HG02678 (cell line): ENCODE data around the gene TNFRSF8.

ENCODE experiments used
- ATAC-seq: cut with Tn5 transposase; IDR thresholded peaks from one replicate; pipeline ENCODE4 v1.9.1; 2021; ENCODE audit warnings: mild to moderate bottlenecking, moderate library complexity; ENCODE audit not compliant: unreplicated experiment

Gene TNFRSF8

DNA sequence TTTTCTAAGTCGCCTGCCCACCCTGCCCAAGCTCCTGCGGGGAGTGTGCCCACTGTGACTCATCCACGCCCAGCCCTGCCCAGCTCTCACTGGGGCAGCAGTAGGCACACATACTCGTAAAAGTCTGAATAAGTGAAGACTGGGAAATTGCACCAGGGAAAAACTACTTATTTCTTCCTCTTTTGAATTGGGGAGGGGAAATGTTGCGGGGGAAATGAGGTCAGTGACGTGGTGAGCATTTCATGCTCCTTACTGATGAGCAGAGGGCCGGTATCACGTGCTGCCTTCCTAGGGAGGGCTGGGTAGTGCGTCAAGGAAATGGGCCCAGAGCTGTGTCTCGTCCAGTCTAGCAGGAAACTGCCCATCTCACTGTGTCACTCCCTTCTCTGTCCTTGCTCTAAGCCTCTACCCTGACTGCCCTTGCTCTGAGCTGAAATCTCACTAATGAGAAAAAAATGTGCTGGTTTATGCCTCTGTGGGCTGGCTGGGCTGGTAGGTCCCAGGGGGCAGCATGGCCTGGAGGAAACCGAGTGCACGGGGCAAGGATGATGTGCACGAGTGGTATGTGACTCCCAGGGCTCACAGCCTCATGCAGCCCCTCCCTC, 90.2 kb downstream of the TNFRSF8 start:
- no peak for ATAC-seq

DNA sequence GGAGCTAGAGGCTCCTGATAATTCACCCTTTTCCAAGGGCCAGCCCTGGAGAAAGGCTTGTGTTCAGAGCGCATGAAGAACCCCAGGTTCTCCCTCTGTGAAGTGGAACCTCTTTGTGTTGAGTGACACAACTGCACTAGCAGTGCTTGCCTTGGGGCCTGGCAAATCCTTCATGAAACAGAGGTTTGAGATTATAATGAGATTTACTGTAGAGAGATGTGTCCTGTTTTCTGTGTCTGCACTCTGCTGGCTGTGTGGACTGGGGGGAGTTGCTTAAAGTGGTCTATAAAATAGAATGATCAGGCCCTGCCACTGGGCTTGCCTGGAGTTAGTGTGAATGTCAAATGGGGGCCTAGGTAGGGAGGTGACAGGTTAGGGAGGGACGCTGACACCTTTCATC, 92.2 kb downstream of the TNFRSF8 start:
- no peak for ATAC-seq

DNA sequence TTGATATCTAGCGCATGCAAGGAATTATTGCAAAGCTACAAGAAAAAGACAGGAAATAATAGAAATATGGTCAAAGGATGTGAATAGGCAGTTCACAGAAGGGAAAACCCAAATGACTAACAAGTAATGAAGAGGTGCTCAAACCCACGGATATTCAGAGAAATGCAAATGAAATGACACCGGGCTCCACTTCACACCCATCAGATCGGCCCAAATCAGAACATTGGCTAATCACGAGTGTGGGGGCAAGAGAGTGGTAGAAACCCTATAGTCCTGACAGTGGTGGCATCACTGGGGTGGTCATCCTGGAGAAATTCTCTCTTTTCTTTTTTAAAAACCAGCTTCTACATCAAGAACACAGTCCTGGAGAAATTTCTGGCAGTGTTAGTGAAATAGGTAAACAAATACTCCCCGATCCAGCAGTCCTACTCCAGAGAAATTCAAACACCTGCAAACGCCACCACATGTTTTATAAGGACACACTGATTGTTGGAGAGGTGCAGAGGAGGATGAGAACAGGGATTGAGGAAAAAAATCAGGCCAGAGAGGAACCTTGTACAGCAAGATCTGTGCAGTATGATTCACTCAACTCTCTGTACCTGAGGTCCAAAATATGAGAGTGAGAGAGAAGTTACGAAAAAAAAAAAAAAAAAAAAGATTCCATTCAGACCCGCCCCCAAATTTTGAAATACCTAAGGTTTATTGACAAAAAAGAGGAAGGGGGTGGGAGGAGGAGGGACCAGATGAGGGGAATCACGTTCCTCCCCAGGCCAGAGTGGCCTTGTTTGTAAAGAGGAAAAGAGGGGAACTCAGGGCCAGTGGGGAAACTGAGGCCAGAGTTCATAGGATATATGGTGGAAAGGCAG, 94.5 kb downstream of the TNFRSF8 start:
- no peak for ATAC-seq

DNA sequence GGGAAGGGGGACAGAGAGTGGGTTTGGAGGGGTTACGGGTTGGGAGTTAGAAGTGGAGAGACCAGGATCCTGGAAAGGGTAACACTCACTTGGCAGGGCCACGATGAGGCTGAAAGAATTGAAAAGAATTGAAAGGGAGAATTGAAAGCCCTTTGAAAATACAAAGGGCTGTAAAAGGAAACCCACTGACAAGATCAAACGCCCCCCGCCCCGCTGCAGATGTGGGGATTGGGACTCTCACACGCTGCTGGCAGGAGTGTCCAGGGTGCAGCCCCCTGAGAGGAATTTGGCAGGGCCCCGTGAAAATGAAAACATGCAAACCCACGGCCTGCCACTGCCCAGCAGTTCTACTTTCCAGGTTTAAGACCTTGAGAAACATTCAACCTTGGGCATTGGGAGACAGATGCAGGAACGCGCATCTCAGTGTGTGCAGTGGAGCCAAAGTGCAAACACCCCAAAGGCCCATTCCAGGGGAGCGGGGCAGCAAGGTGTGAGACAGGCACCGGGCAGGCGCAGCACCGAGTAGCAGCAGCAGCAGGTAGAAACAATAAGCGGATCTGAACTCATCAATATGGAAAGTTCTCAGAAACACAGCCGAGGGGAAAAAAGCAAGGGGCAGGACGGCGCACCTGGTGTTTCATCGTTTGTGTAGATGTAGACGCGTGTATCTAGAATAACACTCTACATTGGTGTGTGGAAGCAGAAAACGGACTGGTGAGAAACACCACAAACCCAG, 95.4 kb downstream of the TNFRSF8 start:
- ATAC-seq: no peak

DNA sequence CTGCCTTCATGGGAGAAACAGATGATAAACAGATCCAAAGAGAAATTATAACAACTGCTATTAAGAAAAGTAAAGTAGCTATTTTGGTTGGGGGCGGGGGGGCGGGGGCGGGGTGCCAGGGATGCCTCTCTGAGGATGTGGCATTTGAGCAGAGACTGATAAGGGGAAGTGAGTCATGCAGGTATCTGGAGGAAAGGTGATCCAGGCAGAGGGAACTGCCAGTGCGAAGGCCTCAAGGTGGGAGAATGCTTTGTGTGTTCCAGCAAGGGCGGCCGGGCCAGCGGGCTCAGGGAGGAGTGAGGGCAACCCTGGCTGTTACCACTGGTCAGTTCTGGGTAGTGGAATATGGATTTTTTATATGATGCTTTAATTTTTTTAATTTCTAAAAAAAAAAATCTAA, 96.7 kb downstream of the TNFRSF8 start:
- ATAC-seq: no peak

DNA sequence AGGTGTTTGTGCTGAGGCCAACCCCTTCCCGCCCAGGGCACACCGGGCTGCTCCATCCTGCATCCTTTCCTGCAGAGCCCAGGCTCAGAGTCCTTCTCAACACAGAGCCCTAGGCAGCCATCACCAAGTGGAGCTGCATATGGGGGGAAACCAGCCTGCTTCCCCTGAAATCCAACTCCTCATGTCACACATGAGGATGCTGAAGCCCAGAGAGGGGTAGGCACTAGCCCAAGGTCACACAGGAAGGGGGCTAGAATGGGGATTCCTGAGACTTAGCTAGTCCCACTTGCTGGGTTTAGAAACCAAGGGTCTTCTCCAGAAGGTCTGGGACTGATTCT, 98.2 kb downstream of the TNFRSF8 start:
- no peak for ATAC-seq

DNA sequence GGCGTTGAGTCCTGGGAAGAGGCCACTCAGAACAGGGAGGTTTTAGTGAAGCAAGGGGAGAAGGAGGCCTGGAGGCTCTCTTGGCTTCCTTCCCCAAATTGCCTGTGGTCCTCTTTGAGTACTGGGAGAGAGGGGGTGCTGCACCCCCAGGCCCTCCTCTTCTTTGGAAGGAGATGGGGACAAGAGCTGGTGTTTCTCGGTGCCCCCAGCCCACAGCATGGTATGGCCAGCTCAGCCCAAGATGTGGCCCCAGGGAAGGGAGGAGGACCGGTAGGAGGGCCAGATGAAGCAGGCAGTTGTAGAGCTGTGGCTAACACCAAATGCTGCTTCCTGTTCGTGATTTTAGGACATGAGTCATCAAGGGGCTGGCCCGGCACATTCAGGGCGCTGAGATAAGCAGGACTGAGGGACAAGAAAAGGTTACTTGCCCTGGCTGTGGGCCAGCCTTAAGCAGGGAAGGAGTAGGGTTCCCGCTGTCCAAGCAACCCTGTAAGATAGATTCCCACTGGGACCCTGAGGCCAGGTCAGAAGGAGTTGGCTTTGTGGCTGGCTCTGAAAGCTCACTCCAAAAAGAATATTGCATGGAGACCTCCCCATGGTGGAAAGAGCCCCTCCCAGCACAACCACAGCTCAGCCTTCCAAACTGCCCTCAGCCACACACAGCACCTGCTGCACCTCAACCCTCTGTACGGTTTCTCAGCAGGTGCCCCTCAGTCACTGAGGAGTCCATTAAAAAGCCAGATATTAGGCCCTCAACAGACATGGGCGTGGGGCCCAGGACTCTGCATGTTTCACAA, 98.8 kb downstream of the TNFRSF8 start:
- ATAC-seq: peak; percentile 66

DNA sequence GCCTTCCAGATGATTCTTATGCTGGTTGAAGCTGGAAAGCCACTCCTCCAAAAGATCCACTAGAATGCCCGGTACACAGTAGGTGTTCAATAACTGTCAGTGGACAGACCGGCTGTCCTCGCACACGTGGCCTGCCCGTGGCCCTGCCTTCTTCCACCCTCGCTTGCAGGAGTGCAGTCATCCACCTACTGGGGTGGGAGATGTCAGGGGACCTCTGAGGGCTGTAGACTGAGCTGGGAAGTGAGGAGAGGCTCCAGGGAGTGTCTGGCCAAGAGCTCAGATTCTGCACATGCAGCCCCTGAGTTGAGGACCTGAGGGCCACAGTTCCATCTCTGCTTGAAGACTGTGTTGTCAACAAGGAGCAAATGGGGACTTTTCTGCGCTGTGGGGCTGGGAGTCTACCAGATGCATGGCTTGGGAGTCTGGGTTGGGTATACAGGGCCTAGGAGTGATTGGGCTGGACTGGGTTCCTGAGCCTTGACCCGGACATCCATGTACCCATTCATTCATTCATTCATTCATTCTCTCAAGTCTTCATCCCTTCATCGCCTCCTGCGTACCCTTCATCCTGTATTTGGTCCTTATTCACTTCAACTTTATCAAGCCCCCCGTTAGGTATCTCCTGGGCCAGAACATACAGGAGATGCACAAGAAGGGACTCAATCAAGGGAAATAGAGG, 99.5 kb downstream of the TNFRSF8 start:
- no peak for ATAC-seq

DNA sequence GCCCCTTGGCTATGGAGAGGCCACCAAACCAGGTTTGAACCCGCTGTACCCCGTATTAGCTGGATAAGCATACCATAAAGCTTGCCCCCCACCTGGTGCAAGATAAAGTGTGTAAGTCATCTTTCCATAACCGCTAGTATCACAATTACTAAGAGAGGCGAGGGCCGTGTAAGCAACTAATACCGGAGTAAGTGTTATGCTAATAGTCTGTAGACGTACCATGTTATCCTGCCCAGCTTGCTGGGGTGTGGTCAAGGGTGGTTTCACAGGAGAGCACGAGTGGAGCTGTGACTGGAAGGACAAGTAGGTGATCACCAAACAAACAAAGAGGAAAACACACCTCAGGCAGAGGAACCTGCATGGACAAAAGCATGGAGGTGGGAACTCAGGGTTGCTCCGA, 100.1 kb downstream of the TNFRSF8 start:
- ATAC-seq: no peak

DNA sequence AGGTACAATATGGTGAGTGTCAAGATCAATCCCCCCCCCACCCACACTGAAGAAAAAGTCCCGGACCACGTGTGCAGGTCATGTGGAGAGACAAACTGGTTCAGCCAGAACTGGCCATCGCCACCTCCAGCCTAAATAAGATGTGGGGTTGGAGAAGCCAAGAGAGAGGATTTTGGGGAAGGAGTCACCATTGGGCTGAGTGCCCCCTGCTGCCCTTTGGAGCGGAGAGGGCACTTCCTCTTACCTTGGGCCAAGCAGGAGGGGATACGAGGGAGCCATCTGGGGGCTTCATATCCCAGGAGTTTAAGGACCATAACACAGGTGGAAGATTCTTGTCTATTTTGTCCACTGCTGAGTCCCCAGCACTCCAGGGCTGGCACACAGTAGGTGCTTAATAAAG, 101.1 kb downstream of the TNFRSF8 start:
- ATAC-seq: no peak

DNA sequence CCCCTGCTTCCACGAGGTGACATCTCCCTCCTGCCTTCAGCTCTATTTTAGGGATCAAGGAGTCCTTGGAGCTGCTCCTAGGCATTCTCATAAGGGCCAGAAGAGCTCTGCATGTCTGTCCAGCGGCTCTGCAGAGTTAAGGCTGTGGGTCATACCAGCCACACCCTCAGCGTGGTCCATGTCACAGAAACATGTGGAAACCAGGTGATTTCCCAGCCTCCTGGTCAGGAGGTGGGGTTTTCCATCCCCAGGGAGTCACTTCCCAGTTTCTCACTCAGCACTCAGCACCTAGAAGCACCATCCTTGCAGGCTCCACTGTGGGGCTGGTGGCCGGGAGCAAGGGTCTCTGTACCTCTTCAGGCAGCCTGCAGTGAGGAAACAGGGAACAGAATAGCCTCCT, 102.2 kb downstream of the TNFRSF8 start:
- ATAC-seq: no peak

DNA sequence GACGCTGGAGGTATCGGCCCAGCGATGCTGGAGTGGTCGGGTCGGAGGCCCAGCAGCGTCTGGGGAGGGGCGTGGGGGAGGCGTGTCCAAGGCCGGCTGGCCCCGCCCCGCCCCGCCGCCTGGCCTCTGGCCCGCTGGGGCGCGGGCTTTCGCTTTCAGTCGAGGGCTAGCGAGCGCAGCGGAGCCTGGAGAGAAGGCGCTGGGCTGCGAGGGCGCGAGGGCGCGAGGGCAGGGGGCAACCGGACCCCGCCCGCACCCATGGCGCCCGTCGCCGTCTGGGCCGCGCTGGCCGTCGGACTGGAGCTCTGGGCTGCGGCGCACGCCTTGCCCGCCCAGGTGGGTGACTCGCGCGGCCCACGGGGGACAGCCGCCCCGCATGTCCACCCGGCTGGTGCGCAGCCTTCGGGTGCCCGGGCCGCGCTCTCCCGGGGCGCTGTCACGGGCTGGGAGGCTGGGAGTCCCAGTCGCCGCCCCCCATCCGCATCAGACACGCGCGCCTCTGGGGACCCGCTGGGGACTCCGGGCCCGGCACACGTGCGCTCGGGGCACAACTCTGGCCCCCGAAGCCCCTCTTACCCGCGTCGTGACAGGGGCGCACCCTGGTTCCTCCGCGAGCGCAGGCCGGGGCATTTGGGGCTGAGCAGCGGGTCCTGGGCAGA, 103.9 kb downstream of the TNFRSF8 start, which contains the start of gene TNFRSF1B:
Gene TNFRSF1B (plus strand): TSS at position 158 of the 659 bp plus-strand sequence. CDS start 101 bp downstream, at position 259.
- peak; percentile 45 for ATAC-seq

DNA sequence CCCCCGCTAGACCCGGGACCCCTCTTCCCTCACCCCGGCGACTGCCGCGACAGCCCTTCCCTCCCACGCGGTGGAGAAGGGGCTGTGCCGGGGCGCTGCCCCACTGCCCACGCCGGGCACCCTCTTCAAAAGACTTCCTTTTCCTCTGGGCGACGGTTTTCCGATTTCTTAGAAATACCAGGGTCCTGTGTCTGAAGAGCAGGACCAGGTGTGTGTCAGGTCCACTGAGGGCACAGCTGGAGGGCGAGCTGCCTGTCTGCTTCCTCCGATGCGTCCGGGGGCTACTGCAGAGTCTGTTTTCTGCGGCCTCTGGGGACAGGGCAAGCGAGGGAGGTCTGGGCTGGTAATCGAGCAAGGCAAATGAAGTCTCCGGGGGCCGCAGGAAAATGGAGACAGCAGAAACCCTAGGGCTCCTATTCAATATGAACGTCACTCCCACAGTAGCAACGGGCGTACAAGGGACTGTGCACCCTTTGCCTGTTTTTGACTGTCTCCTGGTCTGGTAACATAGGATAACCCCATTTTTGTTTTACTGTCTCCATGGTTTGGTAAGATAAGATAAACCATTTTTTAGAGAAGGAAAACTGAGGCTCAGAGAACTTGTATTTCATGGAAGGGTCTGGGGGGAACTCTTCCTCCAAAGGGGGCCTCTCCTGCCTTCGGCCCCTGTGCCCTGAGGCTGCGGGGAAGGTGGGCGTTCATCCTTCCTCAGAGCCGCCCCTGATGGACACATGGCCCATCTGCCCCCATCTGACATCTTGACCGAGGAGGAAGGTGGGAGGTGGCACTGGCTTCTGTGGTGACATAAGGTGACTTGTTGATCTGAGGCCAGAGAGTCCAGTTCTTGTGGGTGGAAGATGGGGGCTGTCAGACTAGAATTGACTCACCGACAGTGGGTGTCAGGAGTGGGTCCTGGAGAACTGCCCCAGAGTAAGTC, 104.7 kb downstream of the TNFRSF8 start:
- peak; percentile 25 for ATAC-seq

DNA sequence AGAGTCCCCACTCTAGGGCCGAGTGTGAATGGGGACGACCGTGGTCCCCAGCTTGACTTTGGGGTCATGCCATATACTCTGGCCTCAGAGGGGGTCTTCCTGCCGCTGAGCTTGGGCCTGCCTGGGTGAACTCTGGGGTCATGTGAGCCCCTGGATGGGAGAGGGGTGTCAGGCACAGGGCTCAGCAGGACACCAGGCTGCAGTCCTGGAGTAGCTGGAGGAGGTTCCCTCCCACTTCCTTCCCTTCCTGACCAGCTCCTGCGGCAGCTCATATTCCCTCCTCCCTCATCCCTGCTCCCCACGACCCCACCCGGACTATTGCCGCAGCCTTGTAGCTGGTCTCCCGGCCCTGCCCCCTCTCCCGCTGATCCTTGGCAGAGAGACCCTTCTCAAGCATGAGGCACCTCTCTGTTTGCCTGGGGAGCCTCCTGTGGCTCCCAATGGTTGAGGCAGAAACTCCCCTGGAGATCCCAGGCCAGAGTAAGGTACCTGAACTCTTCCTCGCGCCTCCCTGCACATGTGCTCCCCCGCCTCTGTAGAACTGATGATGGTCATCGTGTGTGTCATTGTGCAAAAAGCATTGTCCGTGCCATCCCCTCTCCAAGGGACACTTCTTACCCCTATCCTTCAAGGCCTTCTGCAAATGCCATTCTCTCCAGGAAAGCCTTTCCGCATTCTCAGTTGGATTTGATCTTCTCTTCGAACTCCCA, 105.5 kb downstream of the TNFRSF8 start:
- ATAC-seq: no peak

DNA sequence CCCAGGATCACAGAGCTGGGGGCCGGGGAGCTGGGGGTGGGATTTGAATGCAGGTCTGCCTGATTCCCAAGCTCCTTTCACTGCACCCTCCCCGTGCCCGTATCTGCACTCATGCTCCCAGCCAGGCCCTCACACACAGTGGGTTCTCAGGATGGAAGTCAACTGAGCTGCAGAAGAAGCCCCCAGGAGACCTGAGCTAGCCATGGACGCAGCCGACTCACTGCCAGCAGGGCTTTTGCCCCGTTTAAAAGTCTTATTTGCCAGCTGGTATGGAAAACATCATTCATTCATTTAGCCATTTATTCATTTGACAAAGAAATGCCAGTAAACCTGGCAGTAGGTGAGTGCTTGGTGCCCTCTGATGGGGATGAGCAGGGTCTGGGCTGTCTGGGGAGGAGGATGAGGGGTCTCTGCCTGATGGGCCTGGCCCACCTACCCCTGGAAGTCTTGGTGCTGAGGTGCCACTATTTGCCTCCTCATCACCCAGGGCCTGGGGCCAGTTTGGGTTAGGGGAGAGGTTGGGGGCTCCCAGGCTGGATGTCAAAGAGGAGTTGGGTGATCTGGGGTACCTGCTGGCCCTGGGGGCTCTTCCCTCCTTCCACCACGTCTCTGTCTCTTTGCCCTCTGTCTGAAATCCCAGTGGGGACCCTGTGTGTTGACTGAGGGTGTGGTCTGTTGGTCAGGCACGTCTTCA, 106.5 kb downstream of the TNFRSF8 start:
- no peak for ATAC-seq

DNA sequence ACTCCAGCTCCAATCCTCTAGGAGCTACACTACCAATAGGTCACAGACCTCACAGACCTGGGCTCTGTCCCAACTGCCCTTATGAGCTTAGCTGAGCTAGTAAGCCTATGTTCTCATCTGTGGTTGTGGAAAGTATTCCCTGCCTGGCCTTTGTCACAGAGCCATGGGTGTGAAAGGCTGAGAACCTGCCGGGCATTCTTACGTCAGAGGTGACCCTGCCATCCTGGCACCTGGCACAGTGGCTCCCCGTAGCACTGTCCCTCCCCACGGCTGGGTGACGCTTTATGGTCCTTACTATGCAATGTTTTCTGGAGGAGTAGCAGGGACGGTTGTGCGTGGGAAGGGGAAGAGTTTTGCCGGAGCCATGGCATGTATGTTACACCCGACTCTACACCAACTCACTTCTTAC, 107.2 kb downstream of the TNFRSF8 start:
- ATAC-seq: no peak

DNA sequence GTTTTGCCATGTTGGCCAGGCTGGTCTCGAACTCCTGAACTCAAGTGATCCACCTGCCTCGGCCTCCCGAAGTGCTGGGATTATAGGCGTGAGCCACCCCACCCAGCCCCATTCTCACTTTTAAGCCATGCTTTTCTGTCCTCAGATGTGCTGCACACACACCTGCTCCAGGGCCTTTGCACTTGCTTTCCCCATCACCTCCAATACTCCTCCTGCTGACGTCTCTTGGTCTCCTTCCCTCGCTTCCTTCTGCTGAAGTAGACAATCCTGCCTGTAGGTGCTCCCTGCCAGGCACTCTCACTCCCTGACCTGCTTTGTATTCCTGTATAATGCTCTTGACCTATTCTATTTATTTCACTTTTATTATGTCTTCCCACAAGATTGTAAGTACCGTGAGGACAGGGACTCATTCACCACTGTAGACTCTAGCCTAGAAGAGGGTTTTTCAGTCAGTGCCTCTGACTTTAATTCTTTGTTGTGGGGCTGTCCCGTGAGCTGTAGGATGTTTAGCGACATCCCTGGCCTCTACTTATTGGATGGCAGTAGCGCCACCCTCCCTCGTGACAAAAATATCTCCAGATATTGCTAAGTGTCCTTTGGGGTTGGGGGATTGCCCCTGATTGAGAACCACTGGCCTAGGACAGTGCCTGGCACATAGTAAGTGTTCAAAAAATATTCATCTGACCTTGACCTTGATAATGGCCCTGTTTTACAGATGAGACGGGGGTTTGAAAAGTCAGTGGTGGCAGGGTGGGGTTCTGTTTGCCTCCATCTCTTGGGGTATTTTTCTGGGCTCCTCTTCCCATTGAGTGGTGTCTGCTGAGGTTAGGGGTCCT, 108.3 kb downstream of the TNFRSF8 start:
- ATAC-seq: no peak
